ENCODE measurements around the gene LHPP.

Gene LHPP

GRCh38 chr10:124448696-124449169 is 12.9 kb upstream of the LHPP start:
- DNase-seq = no peak

- DNase-seq = no peak
These were observed 12.2 kb upstream of the LHPP start for GRCh38 chr10:124449170-124450011.

- no peak for DNase-seq
These were observed 11.4 kb upstream of the LHPP start, which contains the start of gene NKX1-2 for GRCh38 chr10:124450012-124450782. Gene NKX1-2, minus strand, starts transcription at chr10:124450035. Its CDS starts 92 bp downstream, at chr10:124449943.

- DNase-seq = no peak
These were observed 10.9 kb upstream of the LHPP start for GRCh38 chr10:124450783-124451057.

GRCh38 chr10:124451276-124451675 is 10.3 kb upstream of the LHPP start:
- DNase-seq = no peak

- DNase-seq = no peak
These were observed 7.5 kb upstream of the LHPP start for GRCh38 chr10:124453960-124454610.

GRCh38 chr10:124455441-124455840 is 6.2 kb upstream of the LHPP start:
- DNase-seq = no peak

GRCh38 chr10:124458473-124458872 is 3.1 kb upstream of the LHPP start:
- DNase-seq = no peak

GRCh38 chr10:124458889-124459288 is 2.7 kb upstream of the LHPP start:
- DNase-seq = no peak

- DNase-seq = no peak
These were observed 2.2 kb upstream of the LHPP start for GRCh38 chr10:124459395-124459794.

- no peak for DNase-seq
These were observed 1.5 kb upstream of the LHPP start for GRCh38 chr10:124460144-124460543.

- DNase-seq = no peak
These were observed 699 bp downstream of the LHPP start for GRCh38 chr10:124462348-124462695.

GRCh38 chr10:124464028-124464965 is 2.7 kb downstream of the LHPP start:
- no peak for DNase-seq

- DNase-seq = no peak
These were observed 3.6 kb downstream of the LHPP start for GRCh38 chr10:124465003-124465776.

GRCh38 chr10:124465777-124466488 is 4.3 kb downstream of the LHPP start:
- DNase-seq = no peak

GRCh38 chr10:124467165-124467564 is 5.5 kb downstream of the LHPP start:
- no peak for DNase-seq

- no peak for DNase-seq
These were observed 7.0 kb downstream of the LHPP start for GRCh38 chr10:124468624-124469023.

- DNase-seq = no peak
These were observed 8.4 kb downstream of the LHPP start for GRCh38 chr10:124469956-124470484.

GRCh38 chr10:124470544-124471434 is 9.2 kb downstream of the LHPP start:
- DNase-seq = no peak

- no peak for DNase-seq
These were observed 10.4 kb downstream of the LHPP start for GRCh38 chr10:124472071-124472470.

Measured in cerebellar nuclear complex (tissue), 1 donor.